ENCODE measurements around the gene GADD45A.
"Not testable (repeated sequence)": the region's sequence is repeated elsewhere in the genome, so short reads cannot be mapped to it uniquely, and the experiment has no call there.

Gene GADD45A

GRCh38 chr1:67655581-67655980 is 29.4 kb upstream of the GADD45A start:
- no peak for TF ChIP-seq CTCF (IDR thresholded peaks at IDR 0.05; ENCODE audit: extremely low read depth, missing control alignments)
- no peak for DNase-seq (ENCODE audit: low spot score)

- DNase-seq (ENCODE audit: low spot score) = not testable (repeated sequence)
Measured at GRCh38 chr1:67657152-67657551, 27.8 kb upstream of the GADD45A start.

GRCh38 chr1:67659229-67659628 is 25.8 kb upstream of the GADD45A start:
- no peak for DNase-seq (ENCODE audit: low spot score)
- TF ChIP-seq CTCF (IDR thresholded peaks at IDR 0.05; ENCODE audit: extremely low read depth, missing control alignments) = no peak

GRCh38 chr1:67662884-67663283 is 22.1 kb upstream of the GADD45A start:
- no peak for DNase-seq (ENCODE audit: low spot score)
- TF ChIP-seq CTCF (IDR thresholded peaks at IDR 0.05; ENCODE audit: extremely low read depth, missing control alignments) = no peak

- no peak for DNase-seq (ENCODE audit: low spot score)
- TF ChIP-seq CTCF (IDR thresholded peaks at IDR 0.05; ENCODE audit: extremely low read depth, missing control alignments) = no peak
Measured at GRCh38 chr1:67664048-67664447, 21.0 kb upstream of the GADD45A start.

GRCh38 chr1:67665307-67665706 is 19.7 kb upstream of the GADD45A start:
- DNase-seq (ENCODE audit: low spot score) = not testable (repeated sequence)

GRCh38 chr1:67666636-67667035 is 18.4 kb upstream of the GADD45A start:
- no peak for DNase-seq (ENCODE audit: low spot score)
- no peak for TF ChIP-seq CTCF (IDR thresholded peaks at IDR 0.05; ENCODE audit: extremely low read depth, missing control alignments)

GRCh38 chr1:67668660-67669059 is 16.3 kb upstream of the GADD45A start:
- DNase-seq (ENCODE audit: low spot score) = no peak
- TF ChIP-seq CTCF (IDR thresholded peaks at IDR 0.05; ENCODE audit: extremely low read depth, missing control alignments) = no peak

- TF ChIP-seq CTCF (IDR thresholded peaks at IDR 0.05; ENCODE audit: extremely low read depth, missing control alignments) = no peak
- DNase-seq (ENCODE audit: low spot score) = no peak
Measured at GRCh38 chr1:67672260-67672803, 12.7 kb upstream of the GADD45A start.
